B cell (primary cell): ENCODE data around the gene STON2. TPM values are rescaled to one million over a fixed set of nuclear protein-coding genes. Genes with fewer than 3 reads are reported as not detected.

Source experiments
- ATAC-seq: fragments of 200-7000 bp; cut with Tn5 transposase; one replicate; pipeline ENCODE4 v1.10.0; 2021; ENCODE audit warnings: low read depth, mild to moderate bottlenecking, moderate number of reproducible peaks, moderate library complexity
- CTCF ChIA-PET: fragments of 350-600 bp; sonication (Branson Sonifier 250); formaldehyde crosslinking; loops from one replicate; lab custom pipeline; 2021; ENCODE audit warnings: antibody characterized with exemption, inconsistent platforms; lab: Charles Lee
- POLR2A ChIA-PET: fragments of 350-600 bp; sonication (Branson Sonifier 250); formaldehyde crosslinking; loops from one replicate; lab custom pipeline; 2021; ENCODE audit warnings: antibody characterized with exemption; lab: Charles Lee
- DNase-seq: peaks from one replicate; pipeline ENCODE4 v3.0.0; 2013
- H2AFZ ChIP-seq: 2 replicates; pipeline ENCODE4 v1.6.1; 2012; ENCODE audit warnings: mild to moderate bottlenecking, low read depth, low read length; ENCODE audit not compliant: insufficient read depth, poor library complexity, severe bottlenecking
- H3K27ac ChIP-seq, 2 donors: 1 replicate in 1 of 2; 2 replicates in 1 of 2; pipeline ENCODE4 v1.5.1; 2012 to 2013; ENCODE audit warnings: low read length in 2 of 2, mild to moderate bottlenecking in 2 of 2, moderate library complexity in 1 of 2
- H3K27me3 ChIP-seq, 4 experiments: fragments of 200-600 bp in 1 of 4; sonication (generic) in 1 of 4; replicated peaks in 1 of 4; 1 replicate in 2 of 4; 2 replicates in 2 of 4; pipeline versions ENCODE4 v1.6.1 to v1.7.0; 2013 to 2016; ENCODE audit warnings: low read length in 3 of 4, mild to moderate bottlenecking in 2 of 4, mixed read lengths in 1 of 4, moderate library complexity in 1 of 4; ENCODE audit not compliant: insufficient read depth in 4 of 4, control insufficient read depth in 3 of 4; ENCODE audit errors: control extremely low read depth in 1 of 4
- H3K36me3 ChIP-seq, 2 experiments: replicated peaks in 1 of 2; 1 replicate in 1 of 2; 2 replicates in 1 of 2; pipeline versions ENCODE4 v1.6.1 to v1.7.1; 2013; ENCODE audit warnings: low read length in 1 of 2; ENCODE audit not compliant: insufficient read depth in 2 of 2, control insufficient read depth in 1 of 2; ENCODE audit errors: control extremely low read depth in 1 of 2, extremely low read depth in 1 of 2
- H3K4me1 ChIP-seq, 2 donors: fragments of 200-600 bp in 1 of 2; sonication (generic) in 1 of 2; 1 replicate in 1 of 2; 2 replicates in 1 of 2; pipeline versions ENCODE4 v1.5.1 to v1.6.1; 2013 to 2017; ENCODE audit warnings: low read length in 2 of 2; ENCODE audit not compliant: control insufficient read depth in 2 of 2, insufficient read depth in 2 of 2
- H3K4me2 ChIP-seq: replicated peaks from 2 replicates; pipeline ENCODE3; 2012; ENCODE audit warnings: mild to moderate bottlenecking, low read depth, low read length; ENCODE audit not compliant: poor library complexity, severe bottlenecking
- H3K4me3 ChIP-seq, 5 experiments: fragments of 200-600 bp in 1 of 5; sonication (generic) in 1 of 5; 1 replicate in 3 of 5; 2 replicates in 2 of 5; pipeline versions ENCODE4 v1.5.1 to v1.7.0; 2011 to 2016; ENCODE audit warnings: low read length in 4 of 5, mild to moderate bottlenecking in 4 of 5, low read depth in 2 of 5, control low read depth in 1 of 5, moderate library complexity in 1 of 5; ENCODE audit not compliant: insufficient read depth in 1 of 5; ENCODE audit errors: control extremely low read depth in 1 of 5, extremely low read depth in 1 of 5
- H3K79me2 ChIP-seq: fragments of 200-600 bp; sonication (generic); one replicate; pipeline ENCODE4 v1.6.0; 2016; ENCODE audit warnings: low read length; ENCODE audit not compliant: control insufficient read depth, insufficient read depth
- H3K9ac ChIP-seq: fragments of 200-600 bp; sonication (generic); 2 replicates; pipeline ENCODE4 v1.6.1; 2017; ENCODE audit warnings: mild to moderate bottlenecking, low read length, moderate library complexity
- H3K9me3 ChIP-seq, 3 donors: one replicate each; pipeline versions ENCODE4 v1.6.1 to v1.7.1; 2013; ENCODE audit warnings: low read length in 2 of 3; ENCODE audit not compliant: control insufficient read depth in 2 of 3, insufficient read depth in 1 of 3; ENCODE audit errors: control extremely low read depth in 1 of 3
- H4K20me1 ChIP-seq: 2 replicates; pipeline ENCODE4 v1.6.0; 2012; ENCODE audit warnings: mild to moderate bottlenecking, low read length; ENCODE audit not compliant: insufficient read depth, control insufficient read depth, poor library complexity, severe bottlenecking
- H3K27ac Mint-ChIP-seq: one replicate; pipeline ENCODE4 v1.8.0; 2021; ENCODE audit warnings: mixed read lengths
- H3K27me3 Mint-ChIP-seq: one replicate; pipeline ENCODE4 v1.8.0; 2021; ENCODE audit warnings: mixed read lengths
- H3K4me1 Mint-ChIP-seq: one replicate; pipeline ENCODE4 v1.8.0; 2021; ENCODE audit warnings: mixed read lengths
- H3K4me3 Mint-ChIP-seq: one replicate; pipeline ENCODE4 v1.8.0; 2021; ENCODE audit warnings: mixed read lengths
- H3K9me3 Mint-ChIP-seq: one replicate; pipeline ENCODE4 v1.8.0; 2022; ENCODE audit warnings: mixed read lengths; ENCODE audit not compliant: insufficient read depth
- CTCF ChIP-seq: fragments of 200-600 bp; IDR thresholded peaks from one replicate; pipeline ENCODE4 v1.8.0; 2022; ENCODE audit warnings: antibody characterized with exemption, mild to moderate bottlenecking
- EZH2 ChIP-seq: IDR thresholded peaks from 2 replicates; pipeline ENCODE4 v1.6.1; 2012; ENCODE audit warnings: borderline replicate concordance, low read depth, mild to moderate bottlenecking, moderate library complexity, low read length; ENCODE audit not compliant: insufficient read depth, poor library complexity, severe bottlenecking
- WGBS: methylation state at CpG from one replicate; pipeline ENCODE4 v1.1.5; 2013; ENCODE audit warnings: missing lambda C conversion rate; ENCODE audit not compliant: insufficient coverage; 5-methylcytosine and 5-hydroxymethylcytosine counted together
- intact Hi-C: fragments of 100-400 bp; cut with micrococcal nuclease; formaldehyde crosslinking; loops from one replicate; pipeline ENCODE4 v1.10.0; 2022
- polyA plus RNA-seq: library from polyadenylated mRNA; depleted of rRNA; stranded (reverse); fragments of >200 nt; gene quantifications from 2 replicates; pipeline ENCODE4 v1.2.3, GENCODE V29; 2012
- total RNA-seq, 2 donors: library from RNA; stranded (reverse); fragments of 120-200 nt in 1 of 2; gene quantifications; 1 replicate in 1 of 2; 2 replicates in 1 of 2; pipeline versions ENCODE4 v1.2.3 to v1.2.4, GENCODE V29; 2013 to 2022

STON2 gene
- total and polyA plus RNA-seq, 2 donors (not counting 1 experiment from before 2014, with no cell fraction given), result 0.03 TPM; not detected in 1

GRCh38 chr14:81222691-81223090 is 177.4 kb downstream of the STON2 start:
- H3K27ac Mint-ChIP-seq, result peak overlapping the region; percentile 15
- Histone ChIP-seq H3K36me3 (no peaks in the 10 kb centered on the region), H3K9ac (no peak overlapping the region), H3K9me3 (no peaks in the 10 kb centered on the region), H3K27me3 (no peaks in the 10 kb centered on the region), H3K27ac (no peak overlapping the region), H2AFZ (no peak overlapping the region), H3K4me3 (no peak overlapping the region), H4K20me1 (no peaks in the 10 kb centered on the region), H3K79me2 (peaks cover 23% of the 10 kb centered on the region), H3K4me2 (no peak overlapping the region), H3K4me1 (peaks cover 13 to 16% of the 10 kb centered on the region in 2 donors)
- no peaks in the 10 kb centered on the region for H3K9me3 Mint-ChIP-seq
- intact Hi-C loops, result no loop called here
- DNase-seq, result no peak
- H3K4me1 Mint-ChIP-seq, result peaks cover 22% of the 10 kb centered on the region
- no peak overlapping the region for H3K4me3 Mint-ChIP-seq
- ChIA-PET CTCF (interaction anchor here (0.8 to 2.1 kb wide), 2 partner anchors 53 to 59 kb away, joined by 3 to 7 read pairs; no protein-coding TSS in a partner anchor), POLR2A (interaction anchor here (1.2 kb wide), 1 partner anchor 281 kb away, joined by 3 read pairs; the partner anchor contains the start of gene CEP128)
- no CpG with 5 or more reads among the region's 2 CpGs for WGBS
- ATAC-seq, result no peak
- H3K27me3 Mint-ChIP-seq, result no peaks in the 10 kb centered on the region
- no peak for TF ChIP-seq CTCF
- TF ChIP-seq EZH2, result no peak

DNA sequence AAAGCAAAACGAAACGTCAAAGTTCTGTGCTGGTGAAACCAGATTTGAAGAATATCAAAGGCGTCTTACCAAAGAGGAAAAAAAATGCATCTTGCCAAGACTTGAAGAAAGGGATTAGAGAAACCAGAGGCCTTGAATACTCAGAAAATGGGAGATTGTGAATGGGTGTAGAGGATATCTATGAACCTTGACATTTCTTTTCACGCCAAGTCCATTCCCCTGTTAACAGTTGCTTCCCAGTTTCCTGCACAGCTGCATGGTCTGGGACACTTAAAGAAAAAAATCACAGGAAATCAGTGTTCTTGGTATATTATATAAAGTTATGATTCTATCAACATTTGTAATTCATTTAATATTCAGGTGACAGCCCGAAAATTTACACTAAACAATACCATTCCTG is 178.0 kb downstream of the STON2 start:
- no peak for TF ChIP-seq EZH2
- TF ChIP-seq CTCF, result no peak
- H3K4me2 ChIP-seq, result peak overlapping the region; percentile 66
- H3K4me3 ChIP-seq, result peak overlapping the region in 1 of 5 experiments; percentile 96
- ATAC-seq, result no peak
- ChIA-PET POLR2A (interaction anchor here (1.2 kb wide), 2 partner anchors 52 to 281 kb away, joined by 3 read pairs; partner anchors contain the start of gene CEP128), CTCF (interaction anchor here (1.5 kb wide), 1 partner anchor 234 kb away, joined by 9 read pairs; no protein-coding TSS in a partner anchor)
- no peak overlapping the region for H3K9ac ChIP-seq
- H2AFZ ChIP-seq, result no peak overlapping the region
- H3K4me1 ChIP-seq, result peaks cover 13 to 16% of the 10 kb centered on the region in 2 donors
- no peak overlapping the region for H3K27ac ChIP-seq
- H3K27me3 Mint-ChIP-seq, result no peaks in the 10 kb centered on the region
- no peaks in the 10 kb centered on the region for H4K20me1 ChIP-seq
- H3K79me2 ChIP-seq, result peaks cover 28% of the 10 kb centered on the region
- WGBS, result 94% methylated on average over 3 of the region's 5 CpGs
- H3K9me3 Mint-ChIP-seq, result no peaks in the 10 kb centered on the region
- no peaks in the 10 kb centered on the region for H3K36me3 ChIP-seq
- DNase-seq, result no peak
- peak overlapping the region; percentile 93 for H3K4me3 Mint-ChIP-seq
- H3K27me3 ChIP-seq, result no peaks in the 10 kb centered on the region
- H3K4me1 Mint-ChIP-seq, result peaks cover 26% of the 10 kb centered on the region
- intact Hi-C loops, result no loop called here
- H3K27ac Mint-ChIP-seq, result peak overlapping the region; percentile 100
- no peaks in the 10 kb centered on the region for H3K9me3 ChIP-seq
